Measurements from ENCODE around the gene GPR146.
"Not testable (repeated sequence)": the region's sequence is repeated elsewhere in the genome, so short reads cannot be mapped to it uniquely, and the experiment has no call there.

The GPR146 gene

GRCh38 chr7:1059200-1060091 lies 15.1 kb downstream of the GPR146 start:
- FAIRE-seq, result no peak

- FAIRE-seq, result no peak
Measured at GRCh38 chr7:1060315-1061072, 16.1 kb downstream of the GPR146 start.

- no peak for FAIRE-seq
Measured at GRCh38 chr7:1061180-1061579, 16.8 kb downstream of the GPR146 start.

GRCh38 chr7:1062296-1063294 lies 18.2 kb downstream of the GPR146 start:
- FAIRE-seq, result no peak

GRCh38 chr7:1063361-1063760 lies 19.0 kb downstream of the GPR146 start:
- FAIRE-seq, result no peak

GRCh38 chr7:1064581-1064980 lies 20.2 kb downstream of the GPR146 start:
- FAIRE-seq, result no peak

- FAIRE-seq, result no peak
Measured at GRCh38 chr7:1065263-1065584, 20.9 kb downstream of the GPR146 start.

- FAIRE-seq, result no peak
Measured at GRCh38 chr7:1065585-1066241, 21.4 kb downstream of the GPR146 start.

- no peak for FAIRE-seq
Measured at GRCh38 chr7:1066242-1066588, 21.9 kb downstream of the GPR146 start.

- FAIRE-seq, result no peak
Measured at GRCh38 chr7:1068013-1068412, 23.7 kb downstream of the GPR146 start.

- FAIRE-seq, result no peak
Measured at GRCh38 chr7:1068619-1069018, 24.3 kb downstream of the GPR146 start.

- FAIRE-seq, result no peak
Measured at GRCh38 chr7:1070544-1071011, 26.2 kb downstream of the GPR146 start.

- no peak for FAIRE-seq
Measured at GRCh38 chr7:1071731-1072254, 27.4 kb downstream of the GPR146 start.

- FAIRE-seq, result no peak
Measured at GRCh38 chr7:1073142-1073977, 29.0 kb downstream of the GPR146 start.

GRCh38 chr7:1074018-1074417 lies 29.7 kb downstream of the GPR146 start:
- FAIRE-seq, result not testable (repeated sequence)

- FAIRE-seq, result no peak
Measured at GRCh38 chr7:1074593-1075431, 30.5 kb downstream of the GPR146 start.

GRCh38 chr7:1076184-1077072 lies 32.1 kb downstream of the GPR146 start:
- FAIRE-seq, result no peak

- FAIRE-seq, result no peak
Measured at GRCh38 chr7:1078519-1078918, 34.2 kb downstream of the GPR146 start.

- FAIRE-seq, result no peak
Measured at GRCh38 chr7:1078985-1079384, 34.6 kb downstream of the GPR146 start.
